Parathyroid adenoma (tissue), 2 donors: ENCODE measurements around the gene ZNF124.
"Not testable (repeated sequence)": the region's sequence is repeated elsewhere in the genome, so short reads cannot be mapped to it uniquely, and the experiment has no call there.

Experiments
- H2AFZ ChIP-seq: fragments of 300-600 bp; sonication (generic); one replicate; pipeline ENCODE4 v1.7.0; 2017; ENCODE audit warnings: antibody characterized with exemption, mild to moderate bottlenecking
- H3K27ac ChIP-seq: fragments of 300-600 bp; sonication (generic); one replicate; pipeline ENCODE4 v1.7.0; 2017
- H3K27me3 ChIP-seq: fragments of 300-600 bp; sonication (generic); one replicate; pipeline ENCODE4 v1.7.0; 2017; ENCODE audit warnings: low read length; ENCODE audit not compliant: control insufficient read depth, insufficient read depth
- H3K36me3 ChIP-seq: fragments of 300-600 bp; sonication (generic); one replicate; pipeline ENCODE4 v1.7.0; 2017; ENCODE audit warnings: low read length; ENCODE audit not compliant: control insufficient read depth, insufficient read depth
- H3K4me1 ChIP-seq: fragments of 300-600 bp; sonication (generic); one replicate; pipeline ENCODE4 v1.7.0; 2017; ENCODE audit warnings: control low read depth
- H3K4me2 ChIP-seq: fragments of 300-600 bp; sonication (generic); one replicate; pipeline ENCODE4 v1.7.0; 2017; ENCODE audit warnings: low read length
- H3K4me3 ChIP-seq: fragments of 300-600 bp; sonication (generic); one replicate; pipeline ENCODE4 v1.7.0; 2017; ENCODE audit warnings: low read depth, low read length
- H3K79me2 ChIP-seq: fragments of 300-600 bp; sonication (generic); one replicate; pipeline ENCODE4 v1.7.0; 2017; ENCODE audit warnings: control low read depth
- H3K9ac ChIP-seq: fragments of 300-600 bp; sonication (generic); one replicate; pipeline ENCODE4 v1.7.0; 2017; ENCODE audit warnings: mild to moderate bottlenecking
- H3K9me3 ChIP-seq: fragments of 300-600 bp; sonication (generic); one replicate; pipeline ENCODE4 v1.7.0; 2017; ENCODE audit warnings: low read length; ENCODE audit not compliant: control insufficient read depth
- TF ChIP-seq, protein P1 (sequence below): fragments of 300-600 bp; sonication (generic); IDR thresholded peaks from one replicate; pipeline ENCODE4 v1.7.0; 2017; ENCODE audit warnings: antibody characterized with exemption, mild to moderate bottlenecking
- donor health status: primary hyperparathyroidism.

The ZNF124 gene

DNA sequence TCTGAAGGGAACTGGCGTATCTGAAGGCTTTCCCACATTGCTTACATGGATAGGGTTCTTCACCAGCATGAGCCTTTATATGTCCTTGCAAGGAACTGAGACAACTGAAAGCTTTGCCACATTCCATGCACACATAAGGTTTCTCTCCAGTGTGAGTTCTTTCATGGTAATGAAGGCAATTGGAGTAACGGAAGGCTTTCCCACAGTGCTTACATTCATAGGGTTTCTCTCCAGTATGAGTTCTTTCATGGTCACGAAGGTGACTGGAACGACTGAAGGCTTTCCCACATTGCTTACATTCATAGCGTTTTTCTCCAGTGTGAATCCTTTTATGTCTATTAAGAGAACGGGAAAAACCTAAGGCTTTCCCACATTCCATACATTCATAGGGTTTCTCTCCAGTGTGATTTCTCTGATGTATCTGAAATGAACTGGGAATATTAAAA is 15.0 kb downstream of the ZNF124 start:
- no peak overlapping the region for H2AFZ ChIP-seq
- no peak overlapping the region for H3K27ac ChIP-seq
- TF ChIP-seq, protein P1, sequence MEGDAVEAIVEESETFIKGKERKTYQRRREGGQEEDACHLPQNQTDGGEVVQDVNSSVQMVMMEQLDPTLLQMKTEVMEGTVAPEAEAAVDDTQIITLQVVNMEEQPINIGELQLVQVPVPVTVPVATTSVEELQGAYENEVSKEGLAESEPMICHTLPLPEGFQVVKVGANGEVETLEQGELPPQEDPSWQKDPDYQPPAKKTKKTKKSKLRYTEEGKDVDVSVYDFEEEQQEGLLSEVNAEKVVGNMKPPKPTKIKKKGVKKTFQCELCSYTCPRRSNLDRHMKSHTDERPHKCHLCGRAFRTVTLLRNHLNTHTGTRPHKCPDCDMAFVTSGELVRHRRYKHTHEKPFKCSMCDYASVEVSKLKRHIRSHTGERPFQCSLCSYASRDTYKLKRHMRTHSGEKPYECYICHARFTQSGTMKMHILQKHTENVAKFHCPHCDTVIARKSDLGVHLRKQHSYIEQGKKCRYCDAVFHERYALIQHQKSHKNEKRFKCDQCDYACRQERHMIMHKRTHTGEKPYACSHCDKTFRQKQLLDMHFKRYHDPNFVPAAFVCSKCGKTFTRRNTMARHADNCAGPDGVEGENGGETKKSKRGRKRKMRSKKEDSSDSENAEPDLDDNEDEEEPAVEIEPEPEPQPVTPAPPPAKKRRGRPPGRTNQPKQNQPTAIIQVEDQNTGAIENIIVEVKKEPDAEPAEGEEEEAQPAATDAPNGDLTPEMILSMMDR, result no peak
- no peaks in the 10 kb centered on the region for H3K4me1 ChIP-seq
- peaks cover 3% of the 10 kb centered on the region for H3K36me3 ChIP-seq
- no peaks in the 10 kb centered on the region for H3K9me3 ChIP-seq
- no peaks in the 10 kb centered on the region for H3K27me3 ChIP-seq
- no peaks in the 10 kb centered on the region for H3K79me2 ChIP-seq
- H3K4me2 ChIP-seq, result no peak overlapping the region
- no peak overlapping the region for H3K4me3 ChIP-seq
- no peak overlapping the region for H3K9ac ChIP-seq

DNA sequence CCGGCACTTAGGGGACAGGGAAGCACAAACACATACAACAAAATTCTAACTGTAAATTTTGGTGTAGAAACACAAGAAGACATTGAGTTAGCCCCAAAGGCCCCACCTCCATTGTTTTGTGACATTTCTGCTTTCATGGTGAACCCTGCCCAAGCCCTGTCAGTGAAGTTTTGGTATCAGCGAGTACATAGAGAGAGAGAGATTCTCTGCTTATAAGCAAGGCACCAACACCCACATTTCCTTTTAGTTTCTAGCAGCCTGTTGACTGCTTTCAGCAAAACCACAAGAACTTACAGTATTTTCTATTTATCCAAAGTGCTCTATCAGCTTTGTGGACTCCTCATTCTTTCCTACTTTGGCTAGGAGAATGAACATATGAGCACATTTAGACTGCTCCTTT is 24.0 kb downstream of the ZNF124 start:
- no peaks in the 10 kb centered on the region for H3K9me3 ChIP-seq
- H2AFZ ChIP-seq, result no peak overlapping the region
- H3K27me3 ChIP-seq, result no peaks in the 10 kb centered on the region
- no peak overlapping the region for H3K4me3 ChIP-seq
- peaks cover 3% of the 10 kb centered on the region for H3K36me3 ChIP-seq
- H3K4me2 ChIP-seq, result no peak overlapping the region
- no peak overlapping the region for H3K27ac ChIP-seq
- TF ChIP-seq, protein P1, result no peak
- H3K9ac ChIP-seq, result no peak overlapping the region
- no peaks in the 10 kb centered on the region for H3K79me2 ChIP-seq
- H3K4me1 ChIP-seq, result no peaks in the 10 kb centered on the region

DNA sequence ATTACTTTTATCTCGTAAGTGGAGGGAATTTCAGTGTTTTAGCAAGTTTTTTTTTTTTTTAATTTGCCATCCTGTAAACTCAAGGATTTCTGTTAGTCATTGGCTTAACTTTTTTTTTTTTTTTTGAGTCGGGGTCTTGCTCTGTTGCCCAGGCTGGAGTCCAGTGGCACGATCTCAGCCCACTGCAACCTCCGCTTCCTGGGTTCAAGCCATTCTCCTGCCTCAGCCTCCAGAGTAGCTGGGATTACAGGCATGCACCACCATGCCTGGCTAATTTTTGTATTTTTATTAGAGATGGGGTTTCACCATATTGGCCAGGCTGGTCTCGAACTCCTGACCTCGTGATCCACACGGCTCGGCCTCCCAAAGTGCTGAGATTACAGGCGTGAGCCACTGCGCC is 24.7 kb downstream of the ZNF124 start:
- not testable (repeated sequence) for H3K36me3 ChIP-seq, H2AFZ ChIP-seq, H3K9me3 ChIP-seq

DNA sequence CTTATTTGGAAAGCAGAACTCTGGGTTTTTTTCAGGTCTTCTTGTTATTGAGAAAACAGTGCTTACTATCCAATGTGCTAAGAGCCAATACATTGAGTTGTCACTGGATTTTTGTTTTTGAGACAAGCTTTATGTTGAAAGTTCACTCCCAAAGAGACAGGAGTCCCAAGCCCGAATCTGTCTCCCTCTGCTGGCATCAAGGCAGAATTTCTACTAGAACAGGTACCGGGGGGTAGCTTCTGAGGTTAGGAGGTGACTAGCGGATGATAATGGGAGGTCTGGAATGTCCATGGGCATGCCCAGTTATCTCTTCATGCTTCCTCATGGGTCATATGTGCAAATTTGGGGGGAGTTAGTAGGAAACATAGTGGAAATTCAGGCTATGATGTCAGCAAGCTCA is 25.1 kb downstream of the ZNF124 start:
- Histone ChIP-seq H3K9me3 (no peaks in the 10 kb centered on the region), H3K9ac (no peak overlapping the region), H3K27me3 (no peaks in the 10 kb centered on the region), H3K4me1 (no peaks in the 10 kb centered on the region), H2AFZ (no peak overlapping the region), H3K4me2 (no peak overlapping the region), H3K4me3 (no peak overlapping the region), H3K79me2 (no peaks in the 10 kb centered on the region), H3K36me3 (peaks cover 3% of the 10 kb centered on the region), H3K27ac (no peak overlapping the region)
- TF ChIP-seq, protein P1, result no peak

More for the DNA sequence above, 24.7 kb downstream of the ZNF124 start:
- H3K4me3 ChIP-seq, H3K27ac ChIP-seq, H3K4me1 ChIP-seq, H3K79me2 ChIP-seq, H3K9ac ChIP-seq, H3K4me2 ChIP-seq, H3K27me3 ChIP-seq: not testable (repeated sequence)

DNA sequence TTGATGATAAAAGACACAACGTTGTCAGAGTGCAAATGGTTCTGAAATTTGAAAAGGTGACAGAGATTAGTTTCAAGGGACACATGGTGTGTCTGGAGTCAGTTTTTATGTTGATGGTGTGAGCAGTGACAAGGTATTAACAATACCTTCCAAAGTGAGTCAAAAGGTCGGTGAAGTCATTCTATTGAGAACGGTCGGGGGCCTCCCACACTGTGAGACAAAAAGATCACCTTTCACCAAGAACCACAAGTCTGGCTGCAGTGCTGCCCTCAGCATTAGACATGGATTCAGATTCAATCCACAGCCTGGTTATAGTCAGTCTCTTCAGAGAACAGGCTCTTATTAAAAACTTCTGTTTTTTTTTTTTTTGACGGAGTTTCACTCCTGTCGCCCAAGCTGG is 26.5 kb downstream of the ZNF124 start:
- H3K9me3 ChIP-seq, result no peaks in the 10 kb centered on the region
- H3K4me1 ChIP-seq, result no peaks in the 10 kb centered on the region
- no peak overlapping the region for H3K27ac ChIP-seq
- no peak overlapping the region for H3K4me2 ChIP-seq
- H3K9ac ChIP-seq, result no peak overlapping the region
- peaks cover 3% of the 10 kb centered on the region for H3K36me3 ChIP-seq
- no peak overlapping the region for H3K4me3 ChIP-seq
- no peak overlapping the region for H2AFZ ChIP-seq
- TF ChIP-seq, protein P1, result no peak
- H3K27me3 ChIP-seq, result no peaks in the 10 kb centered on the region
- no peaks in the 10 kb centered on the region for H3K79me2 ChIP-seq

DNA sequence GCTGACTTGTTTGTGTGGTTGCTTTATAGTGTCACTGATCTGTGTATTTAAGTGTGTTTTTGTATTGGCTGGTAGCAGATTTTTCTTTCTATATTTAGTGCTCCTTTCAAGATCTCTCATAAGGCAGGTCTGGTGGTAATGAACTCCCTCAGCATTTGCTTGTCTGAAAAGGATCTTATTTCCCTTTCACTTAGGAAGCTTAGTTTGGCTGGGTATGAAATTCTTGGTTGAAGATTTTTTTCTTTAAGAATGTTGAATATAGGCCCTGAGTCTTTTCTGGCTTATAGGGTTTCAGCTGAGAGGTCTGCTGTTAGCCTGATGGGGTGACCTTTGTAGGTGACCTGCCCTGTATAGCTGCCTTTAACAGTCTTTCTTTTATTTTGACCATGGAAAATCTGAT is 32.3 kb downstream of the ZNF124 start:
- H3K4me1 ChIP-seq, H3K27me3 ChIP-seq, H3K27ac ChIP-seq, H2AFZ ChIP-seq, H3K9me3 ChIP-seq, H3K4me2 ChIP-seq, H3K79me2 ChIP-seq, H3K9ac ChIP-seq, H3K36me3 ChIP-seq, H3K4me3 ChIP-seq: not testable (repeated sequence)
